CD4-positive, alpha-beta memory T cell (primary cell): ENCODE results near the gene SLC25A19. TPM values are rescaled to one million over a fixed set of nuclear protein-coding genes. Genes with fewer than 3 reads are reported as not detected.
"Not testable (repeated sequence)": the region's sequence is repeated elsewhere in the genome, so short reads cannot be mapped to it uniquely, and the experiment has no call there.

ENCODE experiments used
- CTCF ChIA-PET: fragments of 350-600 bp; sonication (Branson Sonifier 250); formaldehyde crosslinking; loops from one replicate; lab custom pipeline; 2021; ENCODE audit warnings: inconsistent platforms; ENCODE audit not compliant: partially characterized antibody; lab: Charles Lee
- POLR2A ChIA-PET: fragments of 350-600 bp; sonication (Branson Sonifier 250); formaldehyde crosslinking; loops from one replicate; lab custom pipeline; 2021; ENCODE audit not compliant: partially characterized antibody; lab: Charles Lee
- DNase-seq, 5 donors: peaks; one replicate each; pipeline versions ENCODE4 v3.0.0 to v3.0.0-alpha.2; 2020 to 2022; ENCODE audit warnings: mixed read lengths in 1 of 5
- H3K27ac ChIP-seq: one replicate; pipeline ENCODE4 v1.7.0; 2013; ENCODE audit warnings: low read depth, low read length
- H3K27me3 ChIP-seq: 2 replicates; pipeline ENCODE4 v1.7.0; 2013; ENCODE audit warnings: mild to moderate bottlenecking, low read length, moderate library complexity; ENCODE audit not compliant: insufficient read depth
- H3K36me3 ChIP-seq: 2 replicates; pipeline ENCODE4 v1.7.0; 2013; ENCODE audit warnings: mild to moderate bottlenecking, low read length, moderate library complexity; ENCODE audit not compliant: insufficient read depth
- H3K4me1 ChIP-seq: 2 replicates; pipeline ENCODE4 v1.7.0; 2013; ENCODE audit warnings: mild to moderate bottlenecking, low read length, moderate library complexity; ENCODE audit not compliant: insufficient read depth
- H3K4me3 ChIP-seq, 2 donors: one replicate each; pipeline ENCODE4 v1.7.0; 2013; ENCODE audit warnings: low read length in 2 of 2, mild to moderate bottlenecking in 1 of 2
- H3K9me3 ChIP-seq, 2 donors: one replicate each; pipeline ENCODE4 v1.7.0; 2013; ENCODE audit warnings: low read length in 2 of 2, control low read depth in 1 of 2; ENCODE audit not compliant: control insufficient read depth in 1 of 2
- H3K27ac Mint-ChIP-seq, 7 donors: one replicate each; pipeline ENCODE4 v1.8.0; 2020 to 2021; ENCODE audit warnings: mixed read lengths in 7 of 7, mild to moderate bottlenecking in 6 of 7, inconsistent platforms in 3 of 7, moderate library complexity in 3 of 7
- H3K27me3 Mint-ChIP-seq, 2 donors: one replicate each; pipeline ENCODE4 v1.8.0; 2020 to 2021; ENCODE audit warnings: mixed read lengths in 2 of 2
- H3K36me3 Mint-ChIP-seq, 2 donors: one replicate each; pipeline ENCODE4 v1.8.0; 2020 to 2021; ENCODE audit warnings: mixed read lengths in 2 of 2, inconsistent platforms in 1 of 2, mild to moderate bottlenecking in 1 of 2
- H3K4me1 Mint-ChIP-seq, 4 donors: one replicate each; pipeline ENCODE4 v1.8.0; 2020 to 2021; ENCODE audit warnings: mixed read lengths in 4 of 4, mild to moderate bottlenecking in 1 of 4
- H3K4me3 Mint-ChIP-seq, 8 donors: one replicate each; pipeline ENCODE4 v1.8.0; 2020 to 2021; ENCODE audit warnings: mixed read lengths in 8 of 8, mild to moderate bottlenecking in 7 of 8, moderate library complexity in 6 of 8, inconsistent platforms in 3 of 8
- H3K9me3 Mint-ChIP-seq, 8 donors: one replicate each; pipeline ENCODE4 v1.8.0; 2020 to 2021; ENCODE audit warnings: mixed read lengths in 8 of 8, mild to moderate bottlenecking in 5 of 8, inconsistent platforms in 3 of 8, moderate library complexity in 1 of 8
- intact Hi-C: fragments of 100-400 bp; cut with micrococcal nuclease; formaldehyde crosslinking; loops from one replicate; pipeline ENCODE4 v1.15.1; 2023
- polyA plus RNA-seq, 2 donors: library from polyadenylated mRNA; unstranded; fragments of 300-500 nt; fragmentation: Illumina TruSeq; gene quantifications; one replicate each; pipeline ENCODE4 v1.2.3, GENCODE V29; 2021
- total RNA-seq, 2 experiments: library from RNA; stranded (reverse); gene quantifications; one replicate each; pipeline ENCODE4 v1.2.3, GENCODE V29; 2021

The SLC25A19 gene
- total and polyA plus RNA-seq, 4 experiments from 2014 or later = 13.2 to 21.8 (median 17.6) TPM

DNA sequence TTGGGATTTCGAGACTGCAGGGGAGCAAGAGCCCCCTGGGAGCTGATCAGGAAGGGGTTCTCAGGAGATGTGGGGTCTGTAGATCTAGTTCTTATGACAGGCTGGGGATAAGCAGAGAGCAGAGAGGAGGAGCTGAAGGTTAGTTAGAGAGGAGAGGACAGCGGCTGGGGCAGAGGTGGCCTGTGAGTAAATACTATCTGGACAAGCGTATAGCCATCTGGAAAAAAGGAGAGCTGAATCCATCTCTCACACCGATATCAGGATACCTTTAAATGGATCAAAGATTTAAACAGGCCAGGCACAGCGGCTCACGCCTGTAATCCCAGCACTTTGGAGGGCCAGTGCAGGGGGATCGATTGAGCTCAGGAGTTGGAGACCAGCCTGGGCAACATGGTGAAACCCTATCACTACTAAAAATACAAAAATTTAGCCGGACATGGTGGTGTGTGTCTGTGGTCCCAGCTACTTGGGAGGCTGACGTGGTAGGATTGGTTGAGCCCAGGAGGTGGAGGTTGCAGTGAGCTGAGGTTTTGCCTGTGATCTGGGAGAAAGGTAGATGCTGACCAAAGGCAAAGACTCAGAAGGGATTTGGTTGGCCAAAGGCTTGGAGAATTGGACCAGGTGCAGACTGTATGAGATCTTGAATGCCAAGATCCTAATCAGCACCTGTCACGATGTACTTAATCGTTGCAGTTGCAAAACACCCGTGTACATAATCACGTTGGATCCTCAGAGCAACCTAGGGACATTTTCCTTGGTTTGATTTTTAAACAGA lies 18.9 kb upstream of the SLC25A19 start:
- H3K9me3 Mint-ChIP-seq = no peaks in the 10 kb centered on the region
- H3K4me1 Mint-ChIP-seq = no peaks in the 10 kb centered on the region
- H3K4me3 Mint-ChIP-seq = no peak overlapping the region
- peak overlapping the region in 2 of 7 donors; percentile 57 to 72 for H3K27ac Mint-ChIP-seq
- H3K36me3 Mint-ChIP-seq = no peaks in the 10 kb centered on the region
- CTCF ChIA-PET = interaction anchor here (0.7 to 1.7 kb wide), 2 partner anchors 13 to 19 kb away, joined by 3 to 4 read pairs; partner anchors contain the start of gene SLC25A19
- DNase-seq = no peak
- Histone ChIP-seq H3K9me3 (no peaks in the 10 kb centered on the region), H3K27me3 (no peaks in the 10 kb centered on the region), H3K36me3 (no peaks in the 10 kb centered on the region), H3K27ac (no peak overlapping the region), H3K4me1 (no peaks in the 10 kb centered on the region), H3K4me3 (no peak overlapping the region)
- intact Hi-C loops = no loop called here
- no peaks in the 10 kb centered on the region for H3K27me3 Mint-ChIP-seq
- POLR2A ChIA-PET = no interaction called here

DNA sequence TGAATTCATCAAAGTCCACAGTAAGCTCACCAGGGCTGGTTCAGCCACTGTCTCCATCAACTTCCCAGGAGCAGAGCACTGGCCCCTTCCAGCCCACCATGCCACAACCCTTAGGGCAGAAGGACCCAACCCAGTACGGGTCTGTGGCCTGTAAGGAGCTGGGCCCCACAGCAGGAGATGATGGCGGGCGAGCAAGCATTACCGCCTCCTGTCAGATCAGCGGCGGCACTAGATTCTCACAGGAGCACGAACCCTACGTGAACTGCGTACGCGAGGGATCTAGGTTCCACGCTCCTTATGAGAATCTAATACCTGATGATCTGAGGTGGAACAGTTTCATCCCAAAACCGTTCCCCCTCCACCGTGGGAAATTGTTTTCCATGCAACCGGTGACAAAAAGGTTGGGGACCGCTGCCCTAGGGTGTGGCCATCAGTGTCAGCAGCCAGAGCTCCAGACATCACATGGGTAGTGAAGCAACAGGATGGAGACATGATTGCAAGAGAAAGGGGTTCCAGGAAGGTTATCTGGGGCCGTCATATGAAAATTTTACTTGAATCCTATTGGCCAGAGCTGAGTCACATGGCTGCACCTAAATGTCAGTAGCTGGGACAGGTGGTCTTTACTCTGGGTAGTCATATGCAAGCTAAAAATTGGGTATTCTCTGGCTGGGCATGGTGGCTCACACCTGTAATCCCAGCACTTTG lies 12.4 kb upstream of the SLC25A19 start:
- H3K9me3 Mint-ChIP-seq = no peaks in the 10 kb centered on the region
- H3K9me3 ChIP-seq = no peaks in the 10 kb centered on the region
- H3K27me3 ChIP-seq = no peaks in the 10 kb centered on the region
- no peak overlapping the region for H3K4me3 ChIP-seq
- POLR2A ChIA-PET = interaction anchor here (1.7 kb wide), 1 partner anchor 12 kb away, joined by 5 read pairs; the partner anchor contains the start of gene SLC25A19
- H3K27me3 Mint-ChIP-seq = no peaks in the 10 kb centered on the region
- H3K4me3 Mint-ChIP-seq = no peak overlapping the region
- H3K36me3 ChIP-seq = no peaks in the 10 kb centered on the region
- no peak for DNase-seq
- CTCF ChIA-PET = interaction anchor here (1.2 to 1.4 kb wide), 2 partner anchors 15 to 21 kb away, joined by 3 to 4 read pairs; no protein-coding TSS in a partner anchor
- intact Hi-C loops = no loop called here
- H3K27ac Mint-ChIP-seq = no peak overlapping the region
- H3K4me1 ChIP-seq = no peaks in the 10 kb centered on the region
- H3K36me3 Mint-ChIP-seq = no peaks in the 10 kb centered on the region
- H3K4me1 Mint-ChIP-seq = peaks cover 2 to 7% (median 4%) of the 10 kb centered on the region in 4 donors
- no peak overlapping the region for H3K27ac ChIP-seq

DNA sequence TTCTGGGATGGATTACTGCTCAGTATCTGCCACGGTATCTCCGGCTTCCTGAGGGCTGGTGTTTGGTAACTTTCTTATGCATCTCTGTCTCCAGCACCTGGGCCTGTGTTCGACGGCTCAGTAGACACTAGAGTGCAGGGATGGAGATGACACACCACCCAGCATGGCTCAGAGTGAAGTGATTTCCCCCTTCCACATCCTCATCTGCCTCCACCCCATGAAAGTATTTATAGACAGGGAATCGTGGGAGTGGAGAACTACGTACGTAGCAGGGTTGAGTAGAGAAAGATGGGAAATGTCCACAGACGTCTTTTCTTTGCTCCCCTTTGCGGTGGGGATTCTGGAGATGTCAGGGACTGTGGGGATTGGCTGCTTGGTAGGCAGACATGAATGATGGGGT lies 11.8 kb upstream of the SLC25A19 start:
- H3K36me3 ChIP-seq = no peaks in the 10 kb centered on the region
- no peaks in the 10 kb centered on the region for H3K27me3 ChIP-seq
- intact Hi-C loops = no loop called here
- no peak overlapping the region for H3K4me3 ChIP-seq
- no peaks in the 10 kb centered on the region for H3K9me3 ChIP-seq
- DNase-seq = no peak
- H3K4me1 Mint-ChIP-seq = peaks cover 2 to 7% (median 4%) of the 10 kb centered on the region in 4 donors
- no peaks in the 10 kb centered on the region for H3K4me1 ChIP-seq
- CTCF ChIA-PET = interaction anchor here (1.1 to 1.2 kb wide), 2 partner anchors 22 to 233 kb away, joined by 4 to 5 read pairs; no protein-coding TSS in a partner anchor
- H3K27me3 Mint-ChIP-seq = no peaks in the 10 kb centered on the region
- peak overlapping the region in 1 of 7 donors; percentile 38 for H3K27ac Mint-ChIP-seq
- H3K9me3 Mint-ChIP-seq = no peaks in the 10 kb centered on the region
- no peaks in the 10 kb centered on the region for H3K36me3 Mint-ChIP-seq
- no peak overlapping the region for H3K4me3 Mint-ChIP-seq
- POLR2A ChIA-PET = interaction anchor here (1.7 kb wide), 1 partner anchor 12 kb away, joined by 5 read pairs; the partner anchor contains the start of gene SLC25A19
- H3K27ac ChIP-seq = no peak overlapping the region

DNA sequence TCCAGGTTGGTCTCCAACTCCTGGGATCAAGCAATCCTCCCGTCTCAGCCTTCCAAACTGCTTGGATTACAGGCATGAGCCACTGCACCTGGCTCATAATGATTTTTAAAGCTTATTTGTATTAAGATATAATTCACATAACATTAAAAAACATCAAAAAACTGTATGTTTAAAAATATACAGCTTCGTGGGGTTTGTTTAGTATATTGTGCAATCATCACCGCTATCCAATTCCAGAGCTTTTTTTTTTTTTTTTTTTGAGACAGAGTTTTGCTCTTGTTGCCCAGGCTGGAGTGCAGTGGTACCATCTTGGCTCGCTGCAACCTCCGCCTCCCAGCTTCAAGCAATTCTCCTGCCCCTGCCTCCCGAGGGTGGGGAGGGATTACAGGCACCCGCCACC lies 11.0 kb upstream of the SLC25A19 start:
- Mint-ChIP-seq H3K9me3 (no peaks in the 10 kb centered on the region), H3K27ac (no peak overlapping the region), H3K4me1 (peaks cover 2 to 12% (median 5%) of the 10 kb centered on the region in 4 donors), H3K27me3 (no peaks in the 10 kb centered on the region), H3K4me3 (no peak overlapping the region), H3K36me3 (no peaks in the 10 kb centered on the region)
- DNase-seq = no peak
- Histone ChIP-seq H3K4me3 (no peak overlapping the region), H3K36me3 (no peaks in the 10 kb centered on the region), H3K4me1 (no peaks in the 10 kb centered on the region), H3K27ac (no peak overlapping the region), H3K9me3 (no peaks in the 10 kb centered on the region), H3K27me3 (no peaks in the 10 kb centered on the region)
- CTCF ChIA-PET = interaction anchor here (1.1 to 1.2 kb wide), 2 partner anchors 23 to 232 kb away, joined by 4 to 5 read pairs; no protein-coding TSS in a partner anchor
- POLR2A ChIA-PET = no interaction called here
- intact Hi-C loops = no loop called here

DNA sequence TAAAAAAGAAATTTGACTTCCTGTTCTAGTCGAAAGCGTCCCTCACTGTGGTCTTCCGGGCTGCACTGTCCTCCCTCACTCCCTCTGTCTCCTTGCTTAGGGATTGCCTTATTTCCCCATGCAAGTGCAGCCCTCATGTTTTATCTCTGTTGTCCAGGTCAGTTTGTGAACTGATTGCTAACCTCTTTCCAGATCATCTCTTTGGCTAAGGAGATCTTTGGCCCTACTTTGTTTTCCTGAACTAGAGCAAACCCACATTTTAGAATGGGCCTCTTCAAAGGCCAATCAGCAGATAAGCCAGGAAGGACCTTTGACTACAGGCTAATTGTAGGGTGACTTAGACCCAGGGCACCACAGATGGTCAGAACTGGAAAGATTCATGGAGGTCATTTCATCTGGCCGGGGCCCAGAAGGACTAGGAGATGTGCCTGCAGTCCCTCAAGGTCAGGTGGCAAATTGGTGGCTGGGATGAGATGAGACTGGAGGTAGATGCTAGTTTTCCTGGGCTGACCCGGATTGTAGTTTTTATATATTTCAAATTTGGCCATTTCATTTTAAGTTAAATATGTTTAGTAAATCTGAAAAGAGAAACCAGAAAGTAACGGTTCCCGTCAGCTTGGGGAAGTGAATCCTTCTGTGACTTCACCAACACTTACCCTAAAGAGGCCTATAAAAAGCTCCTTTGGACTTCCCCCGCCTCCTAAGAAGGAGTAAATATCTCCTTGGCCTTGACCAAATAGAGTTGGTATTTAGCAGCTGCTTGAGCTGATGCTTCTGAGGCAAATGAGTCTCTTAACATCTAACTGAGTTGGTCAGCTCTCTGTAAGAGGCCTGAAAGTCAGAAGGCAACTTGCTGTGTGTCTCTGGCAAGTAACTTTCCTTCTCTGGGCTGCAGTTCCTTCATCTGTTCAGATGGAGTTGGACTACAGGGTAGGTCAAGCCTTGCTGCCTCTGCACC lies 6.2 kb upstream of the SLC25A19 start:
- no peaks in the 10 kb centered on the region for H3K9me3 Mint-ChIP-seq
- H3K4me3 ChIP-seq = no peak overlapping the region
- H3K4me1 ChIP-seq = peaks cover 1% of the 10 kb centered on the region
- H3K4me1 Mint-ChIP-seq = peaks cover 4 to 15% (median 8%) of the 10 kb centered on the region in 4 donors
- no peak for DNase-seq
- ChIA-PET CTCF (interaction anchor here (0.6 to 1.9 kb wide), 3 partner anchors 13 to 116 kb away, joined by 3 to 8 read pairs (median 3); no protein-coding TSS in a partner anchor), POLR2A (interaction anchor here (2.0 kb wide), 1 partner anchor 33 kb away, joined by 6 read pairs; the partner anchor contains the start of genes GGA3 and MRPS7)
- peak overlapping the region in 2 of 8 donors; percentile 24 to 37 for H3K4me3 Mint-ChIP-seq
- H3K27me3 ChIP-seq = no peaks in the 10 kb centered on the region
- H3K36me3 ChIP-seq = no peaks in the 10 kb centered on the region
- intact Hi-C loops = no loop called here
- H3K27ac Mint-ChIP-seq = peak overlapping the region in 4 of 7 donors; percentile 7 to 78 (median 20)
- no peaks in the 10 kb centered on the region for H3K27me3 Mint-ChIP-seq
- no peaks in the 10 kb centered on the region for H3K9me3 ChIP-seq
- peak overlapping the region; percentile 1 for H3K27ac ChIP-seq
- no peaks in the 10 kb centered on the region for H3K36me3 Mint-ChIP-seq

DNA sequence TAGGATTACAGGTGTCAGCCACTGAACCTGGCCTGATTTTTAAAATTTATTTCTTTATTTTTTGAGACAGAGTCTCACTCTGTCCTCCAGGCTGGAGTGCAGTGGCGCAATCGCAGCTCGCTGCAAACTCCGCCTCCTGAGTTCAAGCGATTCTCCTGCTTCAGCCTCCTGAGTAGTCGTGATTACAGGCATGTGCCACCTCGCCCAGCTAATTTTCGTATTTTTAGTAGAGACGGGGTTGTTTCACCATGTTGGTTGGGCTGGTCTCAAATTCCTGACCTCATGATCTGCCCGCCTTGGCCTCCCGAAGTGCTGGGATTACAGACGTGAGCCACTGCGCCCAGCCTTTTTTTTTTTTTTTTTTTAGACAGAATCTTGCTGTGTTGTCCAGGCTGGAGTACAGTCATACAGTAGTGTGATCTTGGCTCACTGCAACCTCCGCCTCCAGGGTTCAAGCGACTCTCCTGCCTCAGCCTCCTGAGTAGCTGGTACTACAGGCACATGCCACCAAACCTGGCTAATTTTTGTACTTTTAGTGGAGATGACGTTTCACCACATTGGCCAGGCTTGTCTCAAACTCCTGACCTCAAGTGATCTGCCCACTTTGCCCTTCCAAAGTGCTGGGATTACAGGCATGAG lies 3.7 kb upstream of the SLC25A19 start:
- H3K4me1 ChIP-seq = peaks cover 11% of the 10 kb centered on the region
- H3K36me3 Mint-ChIP-seq, H3K27ac ChIP-seq, H3K4me3 ChIP-seq, H3K9me3 ChIP-seq, intact Hi-C loops, H3K27me3 ChIP-seq, H3K36me3 ChIP-seq, H3K9me3 Mint-ChIP-seq, DNase-seq, H3K27me3 Mint-ChIP-seq: not testable (repeated sequence)
- H3K27ac Mint-ChIP-seq = peak overlapping the region in 1 of 7 donors; percentile 29
- H3K4me3 Mint-ChIP-seq = peak overlapping the region in 1 of 8 donors; percentile 41
- CTCF ChIA-PET = interaction anchor here (1.3 kb wide), 1 partner anchor 34 kb away, joined by 3 read pairs; no protein-coding TSS in a partner anchor
- POLR2A ChIA-PET = interaction anchor here (0.6 to 1.4 kb wide), 3 partner anchors 20 to 223 kb away, joined by 3 to 4 read pairs (median 3); partner anchors contain the start of genes GRB2 and TSEN54
- peaks cover 9 to 35% (median 22%) of the 10 kb centered on the region in 4 donors for H3K4me1 Mint-ChIP-seq
